ENCODE data around the gene PLAC1.

DNA sequence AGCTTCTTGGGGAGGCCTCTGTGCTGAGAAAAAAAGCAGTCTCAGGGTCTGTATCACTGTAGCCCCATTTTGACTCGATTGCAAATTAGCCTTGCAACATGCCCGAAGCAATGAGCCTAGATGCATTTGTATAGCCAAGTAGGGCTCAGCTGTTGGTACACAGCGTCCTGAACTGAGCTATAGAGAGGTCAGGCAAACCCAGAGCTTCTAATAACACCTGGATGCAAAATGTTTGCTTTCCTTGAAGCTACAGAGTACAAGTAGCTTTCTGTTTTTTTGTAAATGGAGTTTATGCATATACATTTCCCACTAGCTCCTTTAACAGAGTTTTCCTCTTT, 87.8 kb downstream of the PLAC1 start:
- TF ChIP-seq CTCF (IDR thresholded peaks at IDR 0.05) (no peak), POLR2A (IDR thresholded peaks at IDR 0.05) (no peak)
